ENCODE data around the gene COL9A3. TPM values are rescaled to one million over a fixed set of nuclear protein-coding genes. Genes with fewer than 3 reads are reported as not detected.

COL9A3 gene
- total RNA-seq, 6 experiments from 2014 or later = 1.5 to 7.6 (median 3.5) TPM

- 87% methylated on average over 8 of the region's 19 CpGs for WGBS (ENCODE audit: insufficient coverage, low coverage, low lambda C conversion rate, missing lambda C conversion rate)
- no peak for DNase-seq
- TF ChIP-seq CTCF (IDR thresholded peaks at IDR 0.05) (no peak), POLR2A (IDR thresholded peaks at IDR 0.05) (no peak)
Observed at GRCh38 chr20:62836967-62837490, 20.2 kb downstream of the COL9A3 start.

GRCh38 chr20:62837790-62838127 is 20.9 kb downstream of the COL9A3 start:
- WGBS (ENCODE audit: insufficient coverage, low coverage, low lambda C conversion rate, missing lambda C conversion rate) = 40% methylated on average over 6 of the region's 8 CpGs
- Histone ChIP-seq H3K27me3 (no peaks in the 10 kb centered on the region), H3K36me3 (no peaks in the 10 kb centered on the region), H3K4me1 (peaks cover 0 to 21% (median under 1%) of the 10 kb centered on the region in 4 donors), H3K27ac (peak overlapping the region in 2 of 3 donors; percentile 75 to 84), H3K4me3 (no peak overlapping the region), H3K9me3 (no peaks in the 10 kb centered on the region)
- intact Hi-C loops (cut with DNase I) = no loop called here
- ATAC-seq = peak in 1 of 4 donors; percentile 7
- TF ChIP-seq POLR2A (IDR thresholded peaks at IDR 0.05) (no peak), CTCF (IDR thresholded peaks at IDR 0.05) (no peak)
- no peak for DNase-seq

More at GRCh38 chr20:62836967-62837490, 20.2 kb downstream of the COL9A3 start:
- no peaks in the 10 kb centered on the region for H3K27me3 ChIP-seq
- H3K36me3 ChIP-seq = no peaks in the 10 kb centered on the region
- no peaks in the 10 kb centered on the region for H3K9me3 ChIP-seq
- peaks cover 0 to 29% (median 4%) of the 10 kb centered on the region in 4 donors for H3K4me1 ChIP-seq
- intact Hi-C loops (cut with DNase I) = no loop called here
- ATAC-seq = no peak
- peak overlapping the region in 2 of 3 donors; percentile 75 to 84 for H3K27ac ChIP-seq
- no peak overlapping the region for H3K4me3 ChIP-seq

- peak overlapping the region in 2 of 3 donors; percentile 75 to 84 for H3K27ac ChIP-seq
- ATAC-seq = peak; percentile 89 to 92 (median 90)
- 60% methylated on average over 19 of the region's 27 CpGs for WGBS (ENCODE audit: insufficient coverage, low coverage, low lambda C conversion rate, missing lambda C conversion rate)
Observed at GRCh38 chr20:62838128-62838891, 21.5 kb downstream of the COL9A3 start.

GRCh38 chr20:62839261-62839660 is 22.4 kb downstream of the COL9A3 start:
- intact Hi-C loops (cut with DNase I) = no loop called here
- Histone ChIP-seq H3K4me3 (no peak overlapping the region), H3K27ac (peak overlapping the region in 1 of 3 donors; percentile 84), H3K27me3 (no peaks in the 10 kb centered on the region), H3K36me3 (no peaks in the 10 kb centered on the region), H3K9me3 (no peaks in the 10 kb centered on the region), H3K4me1 (peaks cover 0 to 12% (median 0%) of the 10 kb centered on the region in 4 donors)
- TF ChIP-seq POLR2A (IDR thresholded peaks at IDR 0.05) = no peak
- no peak for TF ChIP-seq CTCF (IDR thresholded peaks at IDR 0.05)
- ATAC-seq (no peak), DNase-seq (no peak)
- 82% methylated on average over 7 of the region's 8 CpGs for WGBS (ENCODE audit: insufficient coverage, low coverage, low lambda C conversion rate, missing lambda C conversion rate)

More at GRCh38 chr20:62838128-62838891, 21.5 kb downstream of the COL9A3 start:
- DNase-seq = peak; percentile 89 to 97 (median 96)
- no peaks in the 10 kb centered on the region for H3K9me3 ChIP-seq
- H3K4me3 ChIP-seq = no peak overlapping the region
- H3K4me1 ChIP-seq = peaks cover 0 to 16% (median 0%) of the 10 kb centered on the region in 4 donors
- intact Hi-C loops (cut with DNase I) = no loop called here
- H3K36me3 ChIP-seq = no peaks in the 10 kb centered on the region
- no peaks in the 10 kb centered on the region for H3K27me3 ChIP-seq
- TF ChIP-seq CTCF (IDR thresholded peaks at IDR 0.05) (no peak), POLR2A (IDR thresholded peaks at IDR 0.05) (no peak)
